Lung (tissue), 12 donors: ENCODE data around the gene PRKCH. TPM values are rescaled to one million over a fixed set of nuclear protein-coding genes. Genes with fewer than 3 reads are reported as not detected.
A peak's percentile ranks its signal among the peaks of the same experiment; 100 is the strongest.

Experiments
- ATAC-seq: fragments of 200-7000 bp; cut with Tn5 transposase; one replicate; pipeline ENCODE4 v1.9.1; 2020; ENCODE audit warnings: moderate number of reproducible peaks; ENCODE audit not compliant: insufficient read depth, low FRiP score
- DNase-seq, 3 donors: peaks; one replicate each; pipeline ENCODE4 v3.0.0-alpha.2; 2013 to 2017
- H3K27ac ChIP-seq, 2 donors: one replicate each; pipeline ENCODE4 v1.5.1; 2013; ENCODE audit warnings: mild to moderate bottlenecking in 2 of 2, moderate library complexity in 2 of 2, control low read depth in 1 of 2, inconsistent platforms in 1 of 2, low read depth in 1 of 2, low read length in 1 of 2
- H3K27me3 ChIP-seq, 3 donors: one replicate each; pipeline ENCODE4 v1.5.1; 2013; ENCODE audit warnings: low read length in 2 of 3; ENCODE audit not compliant: control insufficient read depth in 3 of 3, insufficient read depth in 3 of 3
- H3K36me3 ChIP-seq, 4 donors: one replicate each; pipeline ENCODE4 v1.5.1; 2013; ENCODE audit warnings: low read length in 4 of 4, mild to moderate bottlenecking in 1 of 4, moderate library complexity in 1 of 4; ENCODE audit not compliant: control insufficient read depth in 4 of 4, insufficient read depth in 4 of 4
- H3K4me1 ChIP-seq, 5 donors: one replicate each; pipeline ENCODE4 v1.5.1; 2013; ENCODE audit warnings: low read length in 5 of 5, mild to moderate bottlenecking in 2 of 5, moderate library complexity in 1 of 5; ENCODE audit not compliant: control insufficient read depth in 5 of 5, insufficient read depth in 5 of 5
- H3K4me3 ChIP-seq: one replicate; pipeline ENCODE4 v1.5.1; 2013; ENCODE audit warnings: mild to moderate bottlenecking, control low read depth, moderate library complexity
- H3K9ac ChIP-seq, 2 donors: one replicate each; pipeline ENCODE4 v1.5.1; 2013; ENCODE audit warnings: low read length in 2 of 2, control low read depth in 1 of 2; ENCODE audit not compliant: insufficient read depth in 1 of 2
- H3K9me3 ChIP-seq, 4 donors: one replicate each; pipeline ENCODE4 v1.5.1; 2013; ENCODE audit warnings: low read length in 3 of 4, mild to moderate bottlenecking in 1 of 4, moderate library complexity in 1 of 4; ENCODE audit not compliant: control insufficient read depth in 4 of 4, insufficient read depth in 3 of 4
- WGBS, 2 donors: extraction: QIAGEN DNeasy Blood & Tissue Kit; methylation state at CpG; one replicate each; pipeline ENCODE4 v1.1.7; 2013; 5-methylcytosine and 5-hydroxymethylcytosine counted together
- polyA plus RNA-seq, 2 donors: library from polyadenylated mRNA; stranded (reverse); fragments of 200-250 nt; gene quantifications; one replicate each; pipeline ENCODE4 v1.2.1, GENCODE V29; 2013
- total RNA-seq, 2 donors: library from RNA; depleted of rRNA in 1 of 2; stranded (reverse); fragments of >200 nt in 1 of 2; gene quantifications; one replicate each; pipeline ENCODE4 v1.2.1, GENCODE V29; 2014 to 2021
- TF ChIP-seq, protein P1 (sequence below): IDR thresholded peaks from 2 replicates; pipeline ENCODE4 v1.5.1; 2012; ENCODE audit warnings: mild to moderate bottlenecking; ENCODE audit errors: control extremely low read depth, extremely low read depth
- donor health status: control.
- donor health status: control.
- donor health status: Bipolar disorder and iron deficiency.
- donor health status: healthy.
- donor health status: DM: yes; HTN: yes; CAD: no.

The PRKCH gene
- total and polyA plus RNA-seq, 4 donors = 12.9 to 126 (median 51.4) TPM

- Histone ChIP-seq H3K9me3 (no peaks in the 10 kb centered on the region), H3K27me3 (no peaks in the 10 kb centered on the region), H3K36me3 (peaks cover 0 to 13% (median 0%) of the 10 kb centered on the region in 4 donors), H3K9ac (no peak overlapping the region), H3K4me3 (no peak overlapping the region), H3K27ac (peak overlapping the region in 1 of 2 donors; percentile 20), H3K4me1 (peaks cover 13 to 35% (median 31%) of the 10 kb centered on the region in 5 donors)
- WGBS, 2 donors = 26 to 56% methylated on average over 6 of the region's 6 CpGs
- TF ChIP-seq, protein P1, sequence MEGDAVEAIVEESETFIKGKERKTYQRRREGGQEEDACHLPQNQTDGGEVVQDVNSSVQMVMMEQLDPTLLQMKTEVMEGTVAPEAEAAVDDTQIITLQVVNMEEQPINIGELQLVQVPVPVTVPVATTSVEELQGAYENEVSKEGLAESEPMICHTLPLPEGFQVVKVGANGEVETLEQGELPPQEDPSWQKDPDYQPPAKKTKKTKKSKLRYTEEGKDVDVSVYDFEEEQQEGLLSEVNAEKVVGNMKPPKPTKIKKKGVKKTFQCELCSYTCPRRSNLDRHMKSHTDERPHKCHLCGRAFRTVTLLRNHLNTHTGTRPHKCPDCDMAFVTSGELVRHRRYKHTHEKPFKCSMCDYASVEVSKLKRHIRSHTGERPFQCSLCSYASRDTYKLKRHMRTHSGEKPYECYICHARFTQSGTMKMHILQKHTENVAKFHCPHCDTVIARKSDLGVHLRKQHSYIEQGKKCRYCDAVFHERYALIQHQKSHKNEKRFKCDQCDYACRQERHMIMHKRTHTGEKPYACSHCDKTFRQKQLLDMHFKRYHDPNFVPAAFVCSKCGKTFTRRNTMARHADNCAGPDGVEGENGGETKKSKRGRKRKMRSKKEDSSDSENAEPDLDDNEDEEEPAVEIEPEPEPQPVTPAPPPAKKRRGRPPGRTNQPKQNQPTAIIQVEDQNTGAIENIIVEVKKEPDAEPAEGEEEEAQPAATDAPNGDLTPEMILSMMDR = no peak
- ATAC-seq (no peak), DNase-seq (no peak)
These were observed 168.6 kb downstream of the PRKCH start for GRCh38 chr14:61489932-61490331.

DNA sequence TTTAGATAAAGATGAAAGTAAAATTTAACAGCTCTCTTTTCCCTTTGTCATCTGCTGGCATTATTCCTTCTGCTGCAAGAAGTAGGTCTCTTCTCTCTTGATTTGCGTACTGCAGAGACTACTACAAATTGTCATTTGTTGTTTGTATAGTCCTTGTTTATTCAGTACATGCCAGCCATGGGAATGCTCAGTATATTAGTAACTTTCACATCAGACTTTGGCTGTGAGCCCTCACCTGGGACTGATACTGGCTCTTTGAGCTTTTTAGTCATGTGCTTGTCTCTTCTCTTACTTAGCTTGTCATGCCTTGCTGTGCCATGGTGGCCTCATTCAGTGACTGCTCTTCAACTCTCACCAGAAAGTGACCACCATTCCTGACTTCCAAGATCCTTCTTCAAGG is 169.8 kb downstream of the PRKCH start:
- ATAC-seq = no peak
- Histone ChIP-seq H3K9ac (no peak overlapping the region), H3K36me3 (peaks cover 0 to 11% (median 0%) of the 10 kb centered on the region in 4 donors), H3K9me3 (no peaks in the 10 kb centered on the region), H3K27ac (no peak overlapping the region), H3K4me1 (peaks cover 11 to 31% (median 27%) of the 10 kb centered on the region in 5 donors), H3K27me3 (no peaks in the 10 kb centered on the region), H3K4me3 (no peak overlapping the region)
- TF ChIP-seq, protein P1 = no peak
- WGBS, 2 donors = 0% methylated on average over 1 of the region's 1 CpG
- no peak for DNase-seq

DNA sequence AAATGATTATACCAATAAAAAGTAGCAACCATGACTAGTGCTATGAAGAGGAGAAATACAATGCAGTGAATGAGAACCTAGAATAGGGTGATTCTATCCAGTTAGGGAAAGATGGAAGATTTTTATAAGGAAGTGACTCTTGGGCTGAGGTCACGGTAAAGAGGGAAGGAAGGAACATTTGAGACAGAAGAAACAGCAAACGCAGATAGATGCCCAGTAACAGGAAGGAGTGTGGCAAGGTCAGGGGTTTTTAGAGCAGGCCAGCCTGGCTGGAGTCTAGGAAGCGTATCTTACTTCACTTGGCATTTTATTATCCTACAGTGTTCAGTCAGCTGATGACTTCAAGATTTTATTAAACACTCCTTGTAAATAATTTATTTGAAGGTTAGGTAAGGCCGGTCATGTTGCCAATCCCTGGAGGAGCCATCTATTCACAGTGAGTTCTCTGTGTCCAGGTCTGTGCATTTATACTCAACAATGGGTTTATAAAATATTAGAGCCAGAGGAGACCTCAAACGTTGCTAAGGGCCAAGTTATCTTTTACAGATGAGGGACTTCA is 170.6 kb downstream of the PRKCH start:
- DNase-seq (no peak), ATAC-seq (peak; percentile 43)
- TF ChIP-seq, protein P1 = no peak
- no peak overlapping the region for H3K4me3 ChIP-seq
- no peaks in the 10 kb centered on the region for H3K27me3 ChIP-seq
- H3K9me3 ChIP-seq = no peaks in the 10 kb centered on the region
- no peak overlapping the region for H3K27ac ChIP-seq
- peaks cover 11 to 31% (median 25%) of the 10 kb centered on the region in 5 donors for H3K4me1 ChIP-seq
- H3K36me3 ChIP-seq = peaks cover 0 to 13% (median 0%) of the 10 kb centered on the region in 4 donors
- WGBS, 2 donors = 51 to 73% methylated on average over 5 of the region's 5 CpGs
- no peak overlapping the region for H3K9ac ChIP-seq

- Histone ChIP-seq H3K4me1 (peaks cover 9 to 31% (median 22%) of the 10 kb centered on the region in 5 donors), H3K27me3 (no peaks in the 10 kb centered on the region), H3K36me3 (peaks cover 0 to 11% (median 0%) of the 10 kb centered on the region in 4 donors), H3K27ac (no peak overlapping the region), H3K9me3 (no peaks in the 10 kb centered on the region), H3K4me3 (no peak overlapping the region), H3K9ac (no peak overlapping the region)
- TF ChIP-seq, protein P1 = no peak
- ATAC-seq = no peak
- no peak for DNase-seq
- WGBS, 2 donors = 81 to 89% methylated on average over 3 of the region's 3 CpGs
These were observed 171.1 kb downstream of the PRKCH start for GRCh38 chr14:61492474-61492873.
